ENCODE measurements around the gene PI4KA. TPM values are rescaled to one million over a fixed set of nuclear protein-coding genes. Genes with fewer than 3 reads are reported as not detected.
"Not testable (repeated sequence)": the region's sequence is repeated elsewhere in the genome, so short reads cannot be mapped to it uniquely, and the experiment has no call there.

The PI4KA gene
- total and polyA plus RNA-seq, 2 experiments from 2014 or later, result 17.1 to 38.1 TPM

DNA sequence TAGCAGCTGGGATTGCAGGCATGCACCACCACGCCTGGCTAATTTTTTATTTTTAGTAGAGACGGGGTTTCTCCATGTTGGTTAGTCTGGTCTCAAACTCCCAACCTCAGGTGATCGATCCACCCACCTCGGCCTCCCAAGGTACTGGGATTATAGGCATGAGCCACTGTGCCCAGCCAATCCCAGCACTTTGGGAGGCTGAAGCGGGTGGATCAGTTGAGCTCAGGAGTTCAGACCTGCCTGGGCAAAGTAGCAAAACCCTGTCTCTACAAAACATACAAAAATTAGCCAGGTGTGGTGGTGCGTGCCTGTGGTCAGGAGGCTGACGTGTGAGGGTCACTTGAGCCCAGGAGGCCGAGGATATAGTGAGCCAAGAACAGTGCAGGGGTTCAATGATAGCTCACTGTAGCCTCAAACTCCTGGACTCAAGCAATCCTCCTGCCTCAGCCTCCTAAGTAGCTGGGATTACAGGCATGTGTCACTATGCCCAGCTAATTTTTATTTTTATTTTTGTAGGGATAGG lies 36.8 kb downstream of the PI4KA start:
- H3K4me3 ChIP-seq; H3K4me1 Mint-ChIP-seq; ATAC-seq; H2AFZ ChIP-seq; H4K20me1 ChIP-seq (replicated peaks; ENCODE audit: insufficient read depth); H3K27me3 Mint-ChIP-seq (ENCODE audit: insufficient read depth, low read depth, poor library complexity); H3K36me3 Mint-ChIP-seq (ENCODE audit: low read depth); H3K27ac Mint-ChIP-seq; H3K9me3 Mint-ChIP-seq; H3K4me2 ChIP-seq; H3K27me3 ChIP-seq (ENCODE audit: insufficient read depth); H3K36me3 ChIP-seq (ENCODE audit: insufficient read depth); H3F3A ChIP-seq (replicated peaks; ENCODE audit: low read depth); H3K27ac ChIP-seq (ENCODE audit: low read depth); H3K79me2 ChIP-seq (replicated peaks; ENCODE audit: insufficient read depth); H3K4me1 ChIP-seq (ENCODE audit: insufficient read depth); H3K9me2 ChIP-seq (ENCODE audit: insufficient read depth); DNase-seq (ENCODE audit: low spot score); H3K4me3 Mint-ChIP-seq: not testable (repeated sequence)

GRCh38 chr22:20819471-20819870 lies 39.1 kb downstream of the PI4KA start:
- H3K4me1 ChIP-seq (ENCODE audit: insufficient read depth), result no peaks in the 10 kb centered on the region
- H2AFZ ChIP-seq, result no peak overlapping the region
- H3K36me3 ChIP-seq (ENCODE audit: insufficient read depth), result peaks cover 3% of the 10 kb centered on the region; the same call in 1 of the 2 replicates
- ATAC-seq (no peak), DNase-seq (ENCODE audit: low spot score) (no peak)
- H3K4me3 ChIP-seq, result no peak overlapping the region
- H3K36me3 Mint-ChIP-seq (ENCODE audit: low read depth), result no peaks in the 10 kb centered on the region
- H3K27me3 ChIP-seq (ENCODE audit: insufficient read depth), result no peaks in the 10 kb centered on the region
- H3K27ac Mint-ChIP-seq, result no peak overlapping the region
- no peaks in the 10 kb centered on the region for H3K9me2 ChIP-seq (ENCODE audit: insufficient read depth)
- H3K4me1 Mint-ChIP-seq, result no peaks in the 10 kb centered on the region; the same call in 2 of the 3 replicates
- H3F3A ChIP-seq (replicated peaks; ENCODE audit: low read depth), result no peaks in the 10 kb centered on the region
- peaks cover 2% of the 10 kb centered on the region for H3K27me3 Mint-ChIP-seq (ENCODE audit: insufficient read depth, low read depth, poor library complexity)
- H3K79me2 ChIP-seq (replicated peaks; ENCODE audit: insufficient read depth), result no peaks in the 10 kb centered on the region
- no peak overlapping the region for H3K4me2 ChIP-seq
- H3K27ac ChIP-seq (ENCODE audit: low read depth), result no peak overlapping the region
- peaks cover 5% of the 10 kb centered on the region; the same call in 1 of the 2 replicates for H4K20me1 ChIP-seq (replicated peaks; ENCODE audit: insufficient read depth)
- no peak overlapping the region for H3K4me3 Mint-ChIP-seq
- no peaks in the 10 kb centered on the region for H3K9me3 Mint-ChIP-seq
- no peak for TF ChIP-seq ZNF114 (CRISPR knock-in tag; IDR thresholded peaks at IDR 0.05)
- TF ChIP-seq POLR2AphosphoS5 (IDR thresholded peaks at IDR 0.05; ENCODE audit: low read depth), result no peak
- no peak for TF ChIP-seq CREB1 (CRISPR knock-in tag; IDR thresholded peaks at IDR 0.05; ENCODE audit: low read depth)
- TF ChIP-seq, protein P1, sequence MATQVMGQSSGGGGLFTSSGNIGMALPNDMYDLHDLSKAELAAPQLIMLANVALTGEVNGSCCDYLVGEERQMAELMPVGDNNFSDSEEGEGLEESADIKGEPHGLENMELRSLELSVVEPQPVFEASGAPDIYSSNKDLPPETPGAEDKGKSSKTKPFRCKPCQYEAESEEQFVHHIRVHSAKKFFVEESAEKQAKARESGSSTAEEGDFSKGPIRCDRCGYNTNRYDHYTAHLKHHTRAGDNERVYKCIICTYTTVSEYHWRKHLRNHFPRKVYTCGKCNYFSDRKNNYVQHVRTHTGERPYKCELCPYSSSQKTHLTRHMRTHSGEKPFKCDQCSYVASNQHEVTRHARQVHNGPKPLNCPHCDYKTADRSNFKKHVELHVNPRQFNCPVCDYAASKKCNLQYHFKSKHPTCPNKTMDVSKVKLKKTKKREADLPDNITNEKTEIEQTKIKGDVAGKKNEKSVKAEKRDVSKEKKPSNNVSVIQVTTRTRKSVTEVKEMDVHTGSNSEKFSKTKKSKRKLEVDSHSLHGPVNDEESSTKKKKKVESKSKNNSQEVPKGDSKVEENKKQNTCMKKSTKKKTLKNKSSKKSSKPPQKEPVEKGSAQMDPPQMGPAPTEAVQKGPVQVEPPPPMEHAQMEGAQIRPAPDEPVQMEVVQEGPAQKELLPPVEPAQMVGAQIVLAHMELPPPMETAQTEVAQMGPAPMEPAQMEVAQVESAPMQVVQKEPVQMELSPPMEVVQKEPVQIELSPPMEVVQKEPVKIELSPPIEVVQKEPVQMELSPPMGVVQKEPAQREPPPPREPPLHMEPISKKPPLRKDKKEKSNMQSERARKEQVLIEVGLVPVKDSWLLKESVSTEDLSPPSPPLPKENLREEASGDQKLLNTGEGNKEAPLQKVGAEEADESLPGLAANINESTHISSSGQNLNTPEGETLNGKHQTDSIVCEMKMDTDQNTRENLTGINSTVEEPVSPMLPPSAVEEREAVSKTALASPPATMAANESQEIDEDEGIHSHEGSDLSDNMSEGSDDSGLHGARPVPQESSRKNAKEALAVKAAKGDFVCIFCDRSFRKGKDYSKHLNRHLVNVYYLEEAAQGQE (IDR thresholded peaks at IDR 0.05; ENCODE audit: unreplicated experiment), result no peak
- TF ChIP-seq NANOG (IDR thresholded peaks at IDR 0.05; ENCODE audit: borderline replicate concordance), result no peak
- TF ChIP-seq STAT1 (IDR thresholded peaks at IDR 0.05; ENCODE audit: unreplicated experiment), result no peak
- TF ChIP-seq EZH2phosphoT487 (IDR thresholded peaks at IDR 0.05; ENCODE audit: unreplicated experiment), result no peak
- TF ChIP-seq, protein P2, sequence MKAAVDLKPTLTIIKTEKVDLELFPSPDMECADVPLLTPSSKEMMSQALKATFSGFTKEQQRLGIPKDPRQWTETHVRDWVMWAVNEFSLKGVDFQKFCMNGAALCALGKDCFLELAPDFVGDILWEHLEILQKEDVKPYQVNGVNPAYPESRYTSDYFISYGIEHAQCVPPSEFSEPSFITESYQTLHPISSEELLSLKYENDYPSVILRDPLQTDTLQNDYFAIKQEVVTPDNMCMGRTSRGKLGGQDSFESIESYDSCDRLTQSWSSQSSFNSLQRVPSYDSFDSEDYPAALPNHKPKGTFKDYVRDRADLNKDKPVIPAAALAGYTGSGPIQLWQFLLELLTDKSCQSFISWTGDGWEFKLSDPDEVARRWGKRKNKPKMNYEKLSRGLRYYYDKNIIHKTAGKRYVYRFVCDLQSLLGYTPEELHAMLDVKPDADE (IDR thresholded peaks at IDR 0.05), result no peak
- TF ChIP-seq, protein P3, sequence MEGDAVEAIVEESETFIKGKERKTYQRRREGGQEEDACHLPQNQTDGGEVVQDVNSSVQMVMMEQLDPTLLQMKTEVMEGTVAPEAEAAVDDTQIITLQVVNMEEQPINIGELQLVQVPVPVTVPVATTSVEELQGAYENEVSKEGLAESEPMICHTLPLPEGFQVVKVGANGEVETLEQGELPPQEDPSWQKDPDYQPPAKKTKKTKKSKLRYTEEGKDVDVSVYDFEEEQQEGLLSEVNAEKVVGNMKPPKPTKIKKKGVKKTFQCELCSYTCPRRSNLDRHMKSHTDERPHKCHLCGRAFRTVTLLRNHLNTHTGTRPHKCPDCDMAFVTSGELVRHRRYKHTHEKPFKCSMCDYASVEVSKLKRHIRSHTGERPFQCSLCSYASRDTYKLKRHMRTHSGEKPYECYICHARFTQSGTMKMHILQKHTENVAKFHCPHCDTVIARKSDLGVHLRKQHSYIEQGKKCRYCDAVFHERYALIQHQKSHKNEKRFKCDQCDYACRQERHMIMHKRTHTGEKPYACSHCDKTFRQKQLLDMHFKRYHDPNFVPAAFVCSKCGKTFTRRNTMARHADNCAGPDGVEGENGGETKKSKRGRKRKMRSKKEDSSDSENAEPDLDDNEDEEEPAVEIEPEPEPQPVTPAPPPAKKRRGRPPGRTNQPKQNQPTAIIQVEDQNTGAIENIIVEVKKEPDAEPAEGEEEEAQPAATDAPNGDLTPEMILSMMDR (conservative IDR thresholded peaks at IDR 0.05; ENCODE audit: low read depth in 2 of 2), result no peak
- TF ChIP-seq ZNF331 (CRISPR knock-in tag; IDR thresholded peaks at IDR 0.05; ENCODE audit: low read depth), result no peak
- TF ChIP-seq EZH2 (IDR thresholded peaks at IDR 0.05; ENCODE audit: low read depth, unreplicated experiment), result no peak
- TF ChIP-seq JUNB (IDR thresholded peaks at IDR 0.05; ENCODE audit: unreplicated experiment), result no peak
